ENCODE measurements around the gene SRA1.

DNA sequence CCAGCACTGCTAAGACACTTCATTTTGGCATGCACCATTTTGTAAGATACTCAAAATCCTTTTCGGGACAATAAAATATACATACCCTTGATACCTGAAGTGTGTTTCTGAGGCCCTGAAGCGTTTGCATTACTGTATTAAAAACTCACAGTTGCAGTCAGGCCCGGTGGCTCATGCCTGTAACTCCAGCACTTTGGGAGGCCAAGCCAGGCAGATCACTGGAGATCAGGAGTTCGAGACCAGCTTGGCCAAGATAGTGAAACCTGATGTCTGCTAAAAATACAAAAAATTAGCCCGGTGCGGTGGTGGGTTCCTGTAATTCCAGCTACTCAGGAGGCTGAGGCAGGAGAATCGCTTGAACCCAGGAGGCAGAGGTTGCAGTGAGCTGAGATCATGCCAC is 12.3 kb downstream of the SRA1 start:
- TF ChIP-seq SP1 (IDR thresholded peaks at IDR 0.05; ENCODE audit: low read depth, low read length) (no peak), KDM5A (IDR thresholded peaks at IDR 0.05; ENCODE audit: low read length) (no peak)
- TF ChIP-seq, protein P1, sequence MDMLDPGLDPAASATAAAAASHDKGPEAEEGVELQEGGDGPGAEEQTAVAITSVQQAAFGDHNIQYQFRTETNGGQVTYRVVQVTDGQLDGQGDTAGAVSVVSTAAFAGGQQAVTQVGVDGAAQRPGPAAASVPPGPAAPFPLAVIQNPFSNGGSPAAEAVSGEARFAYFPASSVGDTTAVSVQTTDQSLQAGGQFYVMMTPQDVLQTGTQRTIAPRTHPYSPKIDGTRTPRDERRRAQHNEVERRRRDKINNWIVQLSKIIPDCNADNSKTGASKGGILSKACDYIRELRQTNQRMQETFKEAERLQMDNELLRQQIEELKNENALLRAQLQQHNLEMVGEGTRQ (IDR thresholded peaks at IDR 0.05; ENCODE audit: low read length): no peak
- TF ChIP-seq, protein P2, sequence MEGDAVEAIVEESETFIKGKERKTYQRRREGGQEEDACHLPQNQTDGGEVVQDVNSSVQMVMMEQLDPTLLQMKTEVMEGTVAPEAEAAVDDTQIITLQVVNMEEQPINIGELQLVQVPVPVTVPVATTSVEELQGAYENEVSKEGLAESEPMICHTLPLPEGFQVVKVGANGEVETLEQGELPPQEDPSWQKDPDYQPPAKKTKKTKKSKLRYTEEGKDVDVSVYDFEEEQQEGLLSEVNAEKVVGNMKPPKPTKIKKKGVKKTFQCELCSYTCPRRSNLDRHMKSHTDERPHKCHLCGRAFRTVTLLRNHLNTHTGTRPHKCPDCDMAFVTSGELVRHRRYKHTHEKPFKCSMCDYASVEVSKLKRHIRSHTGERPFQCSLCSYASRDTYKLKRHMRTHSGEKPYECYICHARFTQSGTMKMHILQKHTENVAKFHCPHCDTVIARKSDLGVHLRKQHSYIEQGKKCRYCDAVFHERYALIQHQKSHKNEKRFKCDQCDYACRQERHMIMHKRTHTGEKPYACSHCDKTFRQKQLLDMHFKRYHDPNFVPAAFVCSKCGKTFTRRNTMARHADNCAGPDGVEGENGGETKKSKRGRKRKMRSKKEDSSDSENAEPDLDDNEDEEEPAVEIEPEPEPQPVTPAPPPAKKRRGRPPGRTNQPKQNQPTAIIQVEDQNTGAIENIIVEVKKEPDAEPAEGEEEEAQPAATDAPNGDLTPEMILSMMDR (IDR thresholded peaks at IDR 0.05; ENCODE audit: control extremely low read depth in 1 of 3, insufficient read depth in 1 of 3, low read depth in 1 of 3, low read length in 3 of 3): no peak

Data from H1 (cell line).